T-helper 17 cell (primary cell): ENCODE results near the gene TKT. TPM values are rescaled to one million over a fixed set of nuclear protein-coding genes. Genes with fewer than 3 reads are reported as not detected.
A peak's percentile ranks its signal among the peaks of the same experiment; 100 is the strongest.

ENCODE experiments used
- ATAC-seq: fragments of 150-1000 bp; cut with Tn5 transposase; 2 replicates; pipeline ENCODE4 v1.10.0; 2021; ENCODE audit warnings: mild to moderate bottlenecking, moderate library complexity
- DNase-seq, 3 donors: peaks; one replicate each; pipeline versions ENCODE4 v3.0.0 to v3.0.0-alpha.2; 2020 to 2021
- H3K9me3 ChIP-seq: one replicate; pipeline ENCODE4 v1.7.0; 2013; ENCODE audit warnings: low read length, mild to moderate bottlenecking; ENCODE audit not compliant: control insufficient read depth, poor library complexity, severe bottlenecking
- H3K27ac Mint-ChIP-seq: one replicate; pipeline ENCODE4 v1.8.0; 2022; ENCODE audit warnings: mild to moderate bottlenecking, moderate library complexity, mixed read lengths
- H3K27me3 Mint-ChIP-seq: one replicate; pipeline ENCODE4 v1.8.0; 2022; ENCODE audit warnings: mixed read lengths
- H3K36me3 Mint-ChIP-seq: one replicate; pipeline ENCODE4 v1.8.0; 2022; ENCODE audit warnings: low read depth, mixed read lengths
- H3K4me1 Mint-ChIP-seq: one replicate; pipeline ENCODE4 v1.8.0; 2022; ENCODE audit warnings: mild to moderate bottlenecking, mixed read lengths
- H3K4me3 Mint-ChIP-seq: one replicate; pipeline ENCODE4 v1.8.0; 2022; ENCODE audit warnings: mild to moderate bottlenecking, moderate library complexity, mixed read lengths
- total RNA-seq, 4 donors: library from RNA in 2 of 4; stranded (reverse) in 2 of 4; gene quantifications; one replicate each; pipeline ENCODE4 v1.2.3 and lab custom pipeline; 2022 to 2026

TKT gene
- total RNA-seq, 2 donors from 2014 or later: 105 to 109 TPM

DNA sequence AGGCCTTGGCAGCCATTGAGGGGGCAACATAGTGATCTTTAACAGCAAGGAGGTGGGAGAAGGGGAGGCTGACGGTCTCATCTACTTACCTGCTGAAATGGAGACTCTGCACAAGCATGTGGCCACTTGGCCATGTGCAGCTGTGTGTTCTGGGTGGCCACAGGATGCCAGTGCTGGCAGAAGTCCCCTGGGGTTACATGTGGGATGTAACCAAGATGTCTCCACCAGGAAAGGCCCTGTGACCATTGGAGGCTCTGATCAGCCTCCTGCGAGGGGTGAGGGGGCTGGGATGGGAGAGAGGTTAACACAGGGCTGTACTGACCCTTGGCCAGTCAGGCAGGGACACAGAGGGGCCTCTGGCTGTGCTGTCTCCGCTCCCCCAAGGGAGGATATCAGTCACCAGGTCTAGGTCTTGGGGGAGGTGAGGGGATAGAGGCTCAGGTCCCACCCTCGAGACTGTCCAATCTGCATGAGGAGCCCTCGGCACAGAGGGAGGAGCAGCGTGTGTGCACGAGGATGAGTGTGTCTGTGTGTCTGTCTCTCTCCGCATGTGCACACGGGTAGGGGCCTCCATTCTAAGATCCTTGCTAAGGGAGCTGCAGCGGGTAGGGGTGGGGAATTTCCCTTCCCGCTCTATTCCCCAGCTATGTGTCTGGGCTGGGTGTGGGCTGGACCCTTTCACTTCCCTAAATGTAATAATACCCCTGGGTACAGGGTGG is 75.4 kb downstream of the TKT start:
- no peaks in the 10 kb centered on the region for H3K9me3 ChIP-seq
- no peak for DNase-seq
- H3K27me3 Mint-ChIP-seq: no peaks in the 10 kb centered on the region
- peaks cover 10% of the 10 kb centered on the region for H3K36me3 Mint-ChIP-seq
- no peak overlapping the region for H3K4me3 Mint-ChIP-seq
- H3K4me1 Mint-ChIP-seq: peaks cover 9% of the 10 kb centered on the region
- ATAC-seq: peak; percentile 85
- no peak overlapping the region for H3K27ac Mint-ChIP-seq

DNA sequence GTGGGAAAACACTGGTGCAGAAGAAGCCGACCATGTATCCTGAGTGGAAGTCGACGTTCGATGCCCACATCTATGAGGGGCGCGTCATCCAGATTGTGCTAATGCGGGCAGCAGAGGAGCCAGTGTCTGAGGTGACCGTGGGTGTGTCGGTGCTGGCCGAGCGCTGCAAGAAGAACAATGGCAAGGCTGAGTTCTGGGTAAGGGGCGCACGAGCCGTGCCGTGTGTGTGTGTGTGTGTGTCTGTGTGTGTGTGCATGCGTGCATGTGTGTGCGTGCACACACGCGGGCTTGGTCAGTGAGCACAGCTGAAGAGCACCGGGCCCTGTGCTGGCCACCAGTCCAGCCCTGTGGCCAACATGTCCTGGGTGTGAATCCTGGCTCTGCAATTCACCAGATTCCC is 76.2 kb downstream of the TKT start:
- DNase-seq (no peak), ATAC-seq (no peak)
- Mint-ChIP-seq H3K4me1 (peaks cover 7% of the 10 kb centered on the region), H3K27me3 (no peaks in the 10 kb centered on the region), H3K27ac (peak overlapping the region; percentile 47), H3K36me3 (peaks cover 7% of the 10 kb centered on the region), H3K4me3 (no peak overlapping the region)
- H3K9me3 ChIP-seq: no peaks in the 10 kb centered on the region

- Mint-ChIP-seq H3K27me3 (no peaks in the 10 kb centered on the region), H3K4me3 (no peak overlapping the region)
- H3K9me3 ChIP-seq: no peaks in the 10 kb centered on the region
Observed at GRCh38 chr3:53178246-53178645, 77.6 kb downstream of the TKT start.

GRCh38 chr3:53175613-53176540 is 79.9 kb downstream of the TKT start:
- DNase-seq (no peak), ATAC-seq (no peak)
- Mint-ChIP-seq H3K27ac (no peak overlapping the region), H3K4me1 (peaks cover 27% of the 10 kb centered on the region), H3K4me3 (no peak overlapping the region), H3K27me3 (no peaks in the 10 kb centered on the region), H3K36me3 (peaks cover 11% of the 10 kb centered on the region)
- H3K9me3 ChIP-seq: no peaks in the 10 kb centered on the region

More at GRCh38 chr3:53178246-53178645, 77.6 kb downstream of the TKT start:
- Mint-ChIP-seq H3K4me1 (peaks cover 15% of the 10 kb centered on the region), H3K27ac (no peak overlapping the region), H3K36me3 (peaks cover 11% of the 10 kb centered on the region)
- no peak for ATAC-seq
- DNase-seq: no peak

Other genes starting within 250 kb of the TKT start
- gene SFMBT1, start 209.9 kb downstream of the TKT start, total RNA-seq: 10 to 100 TPM; 36.1 to 49.8 TPM
- gene RFT1, start 125.6 kb downstream of the TKT start, total RNA-seq: 10 to 100 TPM; 11.9 to 12.2 TPM
- gene PRKCD, start 94.8 kb downstream of the TKT start, total RNA-seq: 10 to 100 TPM; 27.3 to 35.0 TPM
- 10 to 100 TPM; 47.9 to 50.1 TPM for gene DCP1A, start 91.5 kb upstream of the TKT start, total RNA-seq
- under 1 TPM in 1 of 2 donors, not detected in 1; 0.57 TPM for gene CACNA1D, start 238.6 kb upstream of the TKT start, total RNA-seq